RWPE1 (cell line): Measurements from ENCODE around the gene SHISAL2A.

Experiments
- CTCF ChIA-PET: fragments of 350-600 bp; sonication (Branson Sonifier 250); formaldehyde crosslinking; extraction: SDS; loops from one replicate; lab custom pipeline; 2021; lab: Yijun Ruan, JAX
- POLR2A ChIA-PET: fragments of 400-600 bp; formaldehyde crosslinking; extraction: SDS; loops from one replicate; lab custom pipeline; 2020; ENCODE audit warnings: antibody characterized with exemption; ENCODE audit not compliant: low non-redundant PET; lab: Yijun Ruan, JAX
- DNase-seq: peaks from one replicate; pipeline ENCODE4 v3.0.0; 2012; ENCODE audit warnings: low spot score
- H3K27ac ChIP-seq: fragments of 450-650 bp; 2 replicates; pipeline ENCODE4 v1.5.1; 2017
- TF ChIP-seq, protein P1 (sequence below): fragments of 450-650 bp; conservative IDR thresholded peaks from 2 replicates; pipeline ENCODE4 v1.5.1; 2017; ENCODE audit warnings: low read depth, mild to moderate bottlenecking

Gene SHISAL2A

DNA sequence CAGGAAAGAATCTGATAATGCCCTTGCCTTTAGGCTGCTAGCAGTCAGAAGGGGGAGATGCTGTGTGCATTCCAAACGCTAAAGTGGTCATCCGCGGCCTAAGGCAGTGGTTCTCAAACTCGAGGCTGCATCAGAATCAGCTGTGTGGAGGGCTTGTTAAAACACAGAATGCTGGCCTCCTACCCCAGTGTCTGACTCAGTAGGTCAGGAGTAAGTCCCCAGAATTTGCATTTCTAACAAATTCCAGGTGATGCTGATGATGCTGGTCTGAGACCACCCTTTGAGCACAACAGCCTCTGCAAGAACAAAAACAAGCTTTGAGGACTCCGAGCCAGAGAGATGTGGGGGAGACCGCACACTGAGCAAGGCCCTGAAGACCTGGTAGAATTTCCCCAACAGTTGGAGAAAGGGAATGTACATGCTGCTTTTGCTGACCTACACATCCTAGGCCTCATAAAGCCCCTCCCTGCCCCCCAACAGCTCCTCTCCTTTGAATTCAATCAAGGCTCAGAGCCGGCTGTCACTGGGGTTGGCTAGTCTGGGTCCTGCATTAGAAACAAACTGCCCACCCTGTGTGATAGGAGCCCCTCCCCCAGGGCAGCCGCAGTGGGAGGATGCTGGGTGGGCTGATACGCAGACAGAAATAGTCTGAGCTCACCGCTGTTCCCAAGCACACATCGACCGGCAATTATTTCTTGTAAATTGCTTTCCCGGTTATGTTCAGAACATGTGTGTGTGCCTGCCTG is 27.1 kb downstream of the SHISAL2A start:
- ChIA-PET CTCF (no interaction called here), POLR2A (no interaction called here)
- no peak for DNase-seq
- H3K27ac ChIP-seq = no peak overlapping the region
- TF ChIP-seq, protein P1, sequence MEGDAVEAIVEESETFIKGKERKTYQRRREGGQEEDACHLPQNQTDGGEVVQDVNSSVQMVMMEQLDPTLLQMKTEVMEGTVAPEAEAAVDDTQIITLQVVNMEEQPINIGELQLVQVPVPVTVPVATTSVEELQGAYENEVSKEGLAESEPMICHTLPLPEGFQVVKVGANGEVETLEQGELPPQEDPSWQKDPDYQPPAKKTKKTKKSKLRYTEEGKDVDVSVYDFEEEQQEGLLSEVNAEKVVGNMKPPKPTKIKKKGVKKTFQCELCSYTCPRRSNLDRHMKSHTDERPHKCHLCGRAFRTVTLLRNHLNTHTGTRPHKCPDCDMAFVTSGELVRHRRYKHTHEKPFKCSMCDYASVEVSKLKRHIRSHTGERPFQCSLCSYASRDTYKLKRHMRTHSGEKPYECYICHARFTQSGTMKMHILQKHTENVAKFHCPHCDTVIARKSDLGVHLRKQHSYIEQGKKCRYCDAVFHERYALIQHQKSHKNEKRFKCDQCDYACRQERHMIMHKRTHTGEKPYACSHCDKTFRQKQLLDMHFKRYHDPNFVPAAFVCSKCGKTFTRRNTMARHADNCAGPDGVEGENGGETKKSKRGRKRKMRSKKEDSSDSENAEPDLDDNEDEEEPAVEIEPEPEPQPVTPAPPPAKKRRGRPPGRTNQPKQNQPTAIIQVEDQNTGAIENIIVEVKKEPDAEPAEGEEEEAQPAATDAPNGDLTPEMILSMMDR = no peak

DNA sequence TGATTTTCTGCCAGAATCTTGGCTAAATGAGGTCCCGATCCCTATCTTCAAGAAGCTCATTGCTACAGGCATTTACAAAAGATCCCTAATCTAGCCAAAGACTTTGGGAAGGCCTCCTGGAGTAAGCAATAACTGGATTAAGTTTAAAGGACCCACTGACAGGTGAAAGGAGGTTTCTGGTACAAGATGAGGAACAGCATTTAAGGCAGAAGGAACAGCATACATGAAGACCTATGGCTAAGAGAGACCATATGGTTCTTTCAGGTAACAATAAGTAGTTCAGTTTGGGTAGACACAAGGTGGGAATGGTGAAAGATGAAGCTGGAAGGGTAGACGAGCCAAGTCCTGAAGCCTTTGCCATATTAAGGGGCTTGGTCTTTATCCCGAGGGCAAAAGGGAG is 27.8 kb downstream of the SHISAL2A start:
- DNase-seq = no peak
- TF ChIP-seq, protein P1 = no peak
- CTCF ChIA-PET = no interaction called here
- POLR2A ChIA-PET = no interaction called here
- H3K27ac ChIP-seq = no peak overlapping the region

DNA sequence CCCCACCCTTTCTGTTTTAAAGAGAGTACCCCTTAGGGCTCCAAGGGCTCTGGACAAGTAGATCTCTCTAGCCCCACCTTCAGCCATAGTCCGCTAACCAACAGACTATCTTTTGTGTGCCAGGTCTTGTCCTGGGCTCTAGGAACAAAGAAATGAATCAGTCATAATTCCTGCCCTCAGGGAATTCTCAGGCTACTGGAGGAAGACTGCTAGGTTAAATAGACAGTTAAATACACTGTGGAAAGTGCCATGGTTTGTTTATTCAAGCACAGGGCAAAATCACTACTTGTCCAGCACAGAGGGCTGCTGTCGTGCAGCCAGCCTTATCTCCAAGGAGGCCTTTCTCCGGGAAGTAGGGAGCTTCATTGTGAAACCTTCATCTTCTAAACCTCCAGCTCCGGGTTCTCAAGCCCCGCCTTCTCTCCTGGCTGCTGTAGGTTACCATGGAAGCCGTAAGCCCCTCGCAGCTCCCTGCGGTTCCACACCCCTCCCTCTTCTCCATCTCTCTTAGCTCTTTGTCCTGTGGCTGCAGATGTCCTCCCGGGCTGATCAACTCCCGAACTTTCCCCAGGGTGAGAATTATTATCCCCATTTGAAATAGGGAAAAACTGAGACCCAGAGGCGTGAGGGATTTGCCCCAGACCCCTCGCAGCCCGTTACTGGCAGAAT is 29.8 kb downstream of the SHISAL2A start:
- peak; percentile 86 for DNase-seq
- POLR2A ChIA-PET = no interaction called here
- TF ChIP-seq, protein P1 = no peak
- CTCF ChIA-PET = interaction anchor here (0.6 kb wide), 1 partner anchor 154 kb away, joined by 5 read pairs; no protein-coding TSS in a partner anchor
- H3K27ac ChIP-seq = peak overlapping the region; percentile 88

DNA sequence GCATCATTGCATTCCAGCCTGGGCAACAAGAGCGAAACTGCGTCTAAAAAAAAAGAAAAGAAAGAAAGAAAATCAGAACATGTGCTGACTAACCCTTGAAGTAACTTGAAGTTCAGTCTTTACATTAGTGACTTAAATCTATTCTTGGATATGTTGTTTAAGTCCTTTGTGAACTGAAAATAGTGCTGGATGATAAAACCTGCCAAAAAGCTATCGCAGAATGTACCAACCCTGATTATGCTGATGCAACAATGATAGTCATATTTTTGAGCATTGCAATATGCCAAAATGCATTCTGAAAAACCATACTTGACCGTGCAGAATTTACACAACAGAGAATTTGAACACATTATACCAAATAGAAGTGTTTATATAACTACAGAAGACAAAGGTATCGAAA is 30.7 kb downstream of the SHISAL2A start:
- TF ChIP-seq, protein P1 = no peak
- DNase-seq = no peak
- peak overlapping the region; percentile 88 for H3K27ac ChIP-seq
- ChIA-PET POLR2A (no interaction called here), CTCF (no interaction called here)

DNA sequence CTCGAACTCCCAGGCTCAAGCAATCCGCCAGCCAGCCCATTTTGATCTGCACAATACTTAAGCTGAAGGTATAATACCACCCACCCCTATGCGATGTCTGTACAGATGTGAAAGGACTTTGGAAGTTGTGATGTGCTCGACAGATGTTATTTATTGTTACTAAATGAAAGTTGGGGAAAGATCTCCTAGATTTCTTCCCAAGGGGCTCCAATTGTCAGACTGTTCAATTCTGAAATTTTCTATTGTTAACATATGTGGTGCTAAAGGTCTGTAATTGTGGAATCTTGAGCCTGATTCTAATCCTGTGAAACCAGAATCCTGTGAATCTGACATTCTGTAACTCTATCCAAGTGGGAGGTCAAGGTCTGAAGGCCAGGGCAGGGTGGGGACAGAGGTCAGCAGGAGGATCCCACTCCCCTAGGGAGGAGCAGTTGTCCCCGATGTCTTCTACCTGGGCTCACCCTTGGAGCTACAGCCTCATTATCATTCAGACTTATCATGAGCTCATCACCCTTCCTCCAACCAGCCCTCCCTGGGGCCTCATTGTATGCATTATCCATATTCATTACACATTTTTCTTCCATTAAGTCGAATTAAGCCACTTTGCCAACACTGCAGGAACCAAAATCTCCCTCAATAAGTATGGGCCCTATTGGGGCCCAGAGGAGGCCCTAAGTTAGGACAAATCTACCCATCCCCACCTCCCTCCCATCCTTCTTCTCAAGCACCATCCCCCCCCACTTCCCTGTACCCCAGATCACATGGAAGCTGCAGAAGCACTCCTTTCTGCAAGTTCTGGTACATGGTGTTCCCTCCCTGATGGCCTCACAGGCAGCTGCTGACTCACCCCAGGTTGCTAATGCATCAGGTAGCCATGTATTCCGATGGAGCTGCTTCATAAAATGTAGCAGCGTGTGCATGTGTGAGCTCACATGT is 32.3 kb downstream of the SHISAL2A start:
- peak overlapping the region; percentile 76 for H3K27ac ChIP-seq
- ChIA-PET CTCF (no interaction called here), POLR2A (interaction anchor here (0.6 kb wide), 2 partner anchors 112 to 1281 kb away, joined by 4 to 13 read pairs; no protein-coding TSS in a partner anchor)
- TF ChIP-seq, protein P1 = no peak
- DNase-seq = peak; percentile 69

DNA sequence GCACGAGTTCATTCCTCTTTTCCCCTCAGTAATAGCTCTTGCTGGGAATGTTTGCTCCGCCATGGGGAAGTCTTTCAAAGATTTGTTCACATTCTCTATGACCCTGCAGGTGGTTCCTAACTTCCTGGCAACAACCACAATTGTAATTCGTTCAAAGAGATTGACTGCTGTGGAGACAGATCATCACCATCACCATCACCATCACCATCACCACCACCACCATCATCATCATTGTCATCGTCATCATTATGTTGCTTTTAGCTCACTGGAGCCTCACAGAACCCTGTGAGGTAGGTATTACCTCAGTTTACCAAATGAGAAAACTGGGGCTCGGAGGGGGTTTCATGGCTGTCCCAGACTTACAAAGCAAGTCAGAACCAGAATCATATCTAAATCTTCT is 34.3 kb downstream of the SHISAL2A start:
- TF ChIP-seq, protein P1 = no peak
- no peak overlapping the region for H3K27ac ChIP-seq
- ChIA-PET CTCF (interaction anchor here (0.5 to 0.7 kb wide), 2 partner anchors 35 to 244 kb away, joined by 3 read pairs; no protein-coding TSS in a partner anchor), POLR2A (no interaction called here)
- no peak for DNase-seq
